ENCODE data around the gene CNIH1.

CNIH1 gene

DNA sequence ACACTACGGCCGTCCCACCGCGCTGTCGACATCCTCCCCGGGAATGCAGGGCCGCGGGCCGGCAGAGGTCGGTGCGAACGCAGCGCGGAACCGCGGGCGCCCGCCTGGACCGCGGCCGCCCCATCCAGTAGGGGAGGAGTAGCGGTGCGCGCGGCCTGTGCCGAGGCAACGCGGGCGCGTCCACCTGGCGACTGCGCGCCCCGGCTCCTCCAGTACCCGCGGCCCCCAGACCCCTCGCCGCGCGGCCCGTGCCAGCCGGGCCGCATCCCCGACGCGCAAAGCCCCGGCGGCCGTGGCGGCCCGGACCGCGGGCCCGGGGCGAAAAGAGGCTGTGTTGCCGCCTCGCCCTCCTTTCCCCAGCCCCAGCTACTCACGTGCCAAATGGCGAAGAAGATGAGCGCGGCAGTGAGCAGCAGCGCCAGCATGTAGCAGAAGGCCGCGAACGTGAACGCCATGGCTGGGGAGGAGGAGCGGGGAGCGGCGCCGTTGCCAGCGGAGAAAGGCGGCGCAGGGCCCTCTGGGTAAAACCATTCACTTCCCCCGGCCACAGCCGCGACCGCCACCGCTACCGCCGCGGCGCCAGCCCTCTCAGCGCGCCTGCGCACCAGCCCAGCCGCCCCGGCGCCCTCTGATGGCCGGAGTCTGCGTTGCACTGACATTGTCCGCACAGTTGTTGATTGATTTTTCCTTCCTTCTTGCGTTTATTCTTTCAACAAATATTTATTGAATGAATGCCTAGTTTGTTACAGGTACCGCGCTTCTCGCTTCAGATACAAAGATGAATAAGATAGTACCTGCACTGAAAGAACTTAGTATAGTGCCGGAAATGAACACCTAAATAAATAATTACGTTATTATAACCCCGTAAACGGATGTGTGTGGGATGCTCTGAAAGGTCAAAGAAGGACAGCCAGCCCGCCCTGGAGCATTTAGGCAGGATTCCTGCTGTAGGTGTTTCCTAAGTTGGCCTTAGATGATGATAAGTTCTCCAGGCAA is at the start of gene CNIH1:
Gene CNIH1, minus strand, starts transcription at position 502 of the 996 bp plus-strand sequence. Its CDS starts 47 bp downstream, at position 455.
- DNase-seq = peak; percentile 77

DNA sequence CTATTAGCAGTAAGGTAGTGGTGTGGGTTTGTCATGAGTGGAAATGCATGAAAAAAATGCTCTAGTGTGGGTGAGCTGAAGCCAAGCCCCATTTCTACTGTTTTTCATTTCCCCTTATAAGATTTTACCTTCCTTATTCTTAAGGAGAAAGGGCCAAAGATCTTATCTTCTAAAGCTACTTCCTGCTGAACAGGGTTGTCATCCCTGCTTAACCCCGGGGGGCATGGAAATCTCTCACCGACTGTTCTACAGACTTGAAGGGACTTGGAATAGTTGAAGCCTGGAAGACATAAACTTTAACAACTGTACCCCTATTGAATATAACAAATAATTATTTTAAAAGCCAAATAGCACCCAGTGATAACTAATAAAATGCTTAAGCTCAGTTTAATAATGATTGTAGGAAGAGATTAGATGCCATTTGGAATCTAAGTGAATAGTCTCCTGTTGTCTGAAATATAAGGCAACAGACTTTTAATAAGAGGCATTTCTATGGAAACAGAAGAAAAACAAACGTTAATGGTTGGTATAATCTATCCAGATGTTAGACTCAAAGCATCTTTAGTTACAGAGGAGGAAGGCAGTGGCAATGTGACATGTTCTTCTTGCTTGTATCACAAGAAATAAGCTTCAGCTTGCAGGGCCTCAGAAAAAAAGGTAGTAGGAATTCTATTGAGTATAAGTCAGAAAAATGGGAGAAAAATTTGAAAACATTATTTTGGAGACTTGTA is 49.4 kb upstream of the CNIH1 start:
- no peak for DNase-seq

DNA sequence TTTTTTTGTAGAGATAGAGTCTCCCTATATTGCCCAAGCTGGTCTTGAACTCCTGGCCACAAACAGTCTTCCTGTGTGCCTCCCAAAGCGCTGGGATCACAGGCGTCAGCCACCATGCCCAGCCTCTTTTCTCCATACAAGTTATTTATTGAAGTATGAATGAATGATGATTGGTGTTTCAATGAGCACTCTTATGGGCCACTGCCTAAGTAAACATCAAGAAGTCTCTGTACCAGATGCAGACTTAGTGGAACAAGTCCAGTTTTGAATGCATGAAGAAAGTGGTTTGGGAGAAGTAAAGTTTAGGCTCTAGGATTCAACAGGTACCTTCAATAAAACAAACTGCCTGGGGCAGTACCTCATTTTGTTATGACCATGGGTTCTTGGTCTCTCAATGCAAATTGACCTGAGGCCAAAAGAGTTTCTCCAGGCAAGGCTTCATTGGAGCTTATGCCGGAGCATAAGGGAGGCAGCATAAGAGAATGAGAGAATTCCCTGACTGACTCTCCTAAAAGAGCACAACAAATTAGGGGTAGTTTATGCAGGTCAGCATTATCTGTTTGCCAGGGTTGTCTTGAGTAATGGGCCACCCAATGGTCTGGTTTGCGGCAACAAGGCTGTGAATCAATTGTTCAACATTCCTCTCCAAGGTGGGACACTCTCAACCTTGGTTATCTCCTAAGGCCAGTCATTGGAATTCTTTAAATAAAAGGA is 48.7 kb upstream of the CNIH1 start:
- DNase-seq = no peak

DNA sequence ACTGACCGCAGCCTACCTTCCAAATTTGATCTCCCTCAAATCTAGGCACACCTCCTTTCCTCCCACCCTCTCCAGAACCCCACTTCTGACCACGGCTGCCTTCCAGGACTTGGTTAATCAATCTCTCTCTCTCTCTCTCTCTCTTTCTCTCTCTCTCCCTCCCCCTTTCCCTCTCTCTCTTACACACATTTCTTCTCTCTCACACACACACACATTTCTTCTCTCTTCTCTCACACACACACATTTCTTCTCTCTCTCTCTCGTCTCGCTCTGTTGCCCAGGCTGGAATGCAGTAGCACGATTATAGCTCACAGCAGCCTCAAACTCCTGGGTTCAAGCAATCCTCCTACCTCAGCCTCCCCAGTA is 48.1 kb upstream of the CNIH1 start:
- no peak for DNase-seq

DNA sequence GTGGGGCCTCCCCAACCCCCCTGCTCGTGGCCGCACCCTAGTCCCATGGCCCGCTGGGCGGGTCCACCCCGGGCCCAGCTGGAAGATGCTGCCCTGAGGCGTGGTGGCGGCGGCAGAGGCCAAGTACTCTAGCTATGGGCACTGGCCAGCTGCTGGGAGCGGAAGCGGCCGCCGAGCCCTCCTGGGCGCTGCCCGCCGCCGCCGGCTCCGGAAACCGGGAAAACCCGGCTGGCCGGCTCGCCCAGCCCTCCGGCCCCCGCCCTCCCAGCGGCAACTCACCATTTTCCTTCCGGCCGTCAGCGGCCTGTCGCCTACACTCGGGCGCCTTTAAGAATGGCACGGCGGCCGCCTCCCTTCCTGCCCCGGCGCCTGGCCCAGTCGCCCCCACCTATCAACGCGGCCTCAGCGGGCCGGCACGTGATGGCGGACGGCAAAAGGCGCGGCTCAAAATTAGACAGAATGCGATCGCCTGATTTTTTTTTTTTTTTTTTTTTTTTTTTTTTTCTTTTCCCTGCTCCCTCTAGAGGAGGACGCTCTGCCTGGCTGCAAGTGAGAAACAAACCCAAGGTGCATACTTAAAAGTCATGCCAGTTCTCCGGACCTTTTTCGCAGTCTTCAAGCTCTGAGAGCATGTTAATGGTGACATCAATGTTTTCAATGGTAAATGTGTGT is 47.6 kb upstream of the CNIH1 start, which contains the start of gene GMFB:
Gene GMFB, minus strand, starts transcription at position 335 of the 672 bp plus-strand sequence. Its CDS starts 53 bp downstream, at position 282.
- peak; percentile 69 for DNase-seq

DNA sequence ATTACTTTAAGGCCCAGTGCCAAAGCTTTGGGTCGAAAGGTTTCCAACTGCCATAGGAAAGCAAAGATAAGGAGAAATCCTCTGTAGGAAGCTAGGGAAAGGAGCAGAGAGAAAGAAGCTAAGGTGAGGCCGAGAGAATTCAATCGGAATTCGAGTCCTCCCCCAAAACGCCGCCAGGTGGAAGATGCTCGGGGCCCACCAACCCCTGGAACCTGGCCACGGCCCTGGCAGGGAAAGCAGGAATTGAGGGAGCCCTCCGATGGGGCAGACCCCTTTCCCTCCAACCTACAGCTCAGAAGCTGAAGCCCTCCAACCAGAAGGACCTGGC is 47.1 kb upstream of the CNIH1 start:
- DNase-seq = no peak

DNA sequence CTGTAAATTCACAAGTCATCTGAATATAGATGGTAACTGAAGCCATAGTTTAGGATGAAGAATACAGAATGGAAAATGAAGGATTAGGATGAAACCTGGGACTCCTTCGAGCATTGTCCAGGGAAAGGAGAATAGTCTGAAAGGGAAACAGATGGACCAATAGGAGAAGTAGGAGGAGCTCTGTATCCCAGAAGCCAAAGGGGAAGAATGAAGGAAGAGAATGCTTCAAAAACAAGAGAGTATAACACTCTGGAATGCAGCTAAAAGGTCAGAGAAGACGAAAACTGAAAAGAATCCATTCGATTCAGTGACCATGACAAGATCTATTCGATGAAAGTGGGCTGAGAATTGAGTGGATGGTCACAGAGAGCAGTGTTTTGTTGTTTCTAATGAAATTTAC is 46.6 kb upstream of the CNIH1 start:
- DNase-seq = no peak

DNA sequence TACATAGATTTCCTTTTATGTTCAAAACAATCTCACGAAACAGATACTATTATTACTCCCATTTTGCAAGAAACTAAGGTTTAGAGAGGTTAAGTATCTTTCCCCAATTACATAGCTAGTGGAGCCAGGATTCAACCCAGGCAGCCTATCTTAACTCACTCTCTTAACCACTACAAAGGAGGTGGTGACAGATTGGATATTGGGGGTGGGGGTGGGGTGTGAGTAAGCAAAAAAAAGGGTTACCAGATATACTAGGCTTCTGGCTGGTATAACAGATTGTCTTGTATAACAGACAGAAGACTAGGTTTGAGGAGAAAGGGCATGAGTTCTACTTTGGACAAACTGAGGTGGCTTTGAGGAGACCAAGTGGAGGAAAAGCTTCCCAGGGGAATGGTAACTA is 45.5 kb upstream of the CNIH1 start:
- DNase-seq = no peak

DNA sequence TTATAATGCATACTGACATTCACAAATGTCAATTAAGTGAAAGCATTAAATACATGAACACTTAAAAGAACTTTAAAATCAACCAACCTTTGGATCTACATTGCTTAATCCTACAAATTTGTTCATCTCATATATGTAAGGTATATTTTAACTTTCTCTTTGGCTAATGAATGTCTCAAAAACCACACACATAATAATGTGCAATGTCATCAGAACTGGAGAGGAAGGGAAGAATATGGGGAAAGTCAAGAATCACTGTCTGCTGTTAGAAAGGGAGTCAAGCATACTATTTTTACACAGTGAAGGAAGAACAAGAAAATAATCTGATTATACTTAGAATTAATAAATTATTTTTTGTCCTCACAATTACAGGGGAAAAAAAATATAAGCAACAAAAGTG is 42.7 kb upstream of the CNIH1 start:
- no peak for DNase-seq

DNA sequence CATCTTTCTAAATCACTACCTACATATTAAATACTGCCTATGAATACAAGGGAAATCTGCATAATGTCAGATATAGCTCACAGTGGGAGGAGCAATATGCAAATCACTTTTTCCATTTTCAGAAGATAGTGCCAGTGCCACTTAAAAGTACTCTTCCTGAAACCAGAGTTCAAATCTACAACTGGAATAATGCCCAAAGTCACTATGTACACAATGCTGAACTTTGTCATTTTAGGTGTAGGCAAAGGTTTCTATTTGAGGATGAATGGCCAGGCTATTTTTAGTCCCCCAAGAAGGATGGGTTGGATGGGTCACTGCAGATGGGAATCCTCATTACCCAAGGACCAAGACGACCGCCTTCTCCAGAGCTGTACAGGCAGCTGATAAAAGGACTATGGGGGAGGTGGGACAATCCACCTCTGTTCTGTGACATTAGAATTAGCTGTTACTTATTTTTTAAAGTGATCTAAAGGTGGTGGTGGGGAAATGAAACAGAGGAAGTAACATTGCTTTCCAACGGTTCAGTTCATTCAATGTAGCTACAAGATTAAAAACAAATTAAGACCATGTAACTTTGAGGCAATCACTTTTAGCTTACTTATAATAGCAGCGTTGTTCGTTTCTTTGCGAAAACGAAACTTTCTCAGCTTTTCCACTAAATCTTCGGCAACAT is 42.0 kb upstream of the CNIH1 start:
- no peak for DNase-seq

DNA sequence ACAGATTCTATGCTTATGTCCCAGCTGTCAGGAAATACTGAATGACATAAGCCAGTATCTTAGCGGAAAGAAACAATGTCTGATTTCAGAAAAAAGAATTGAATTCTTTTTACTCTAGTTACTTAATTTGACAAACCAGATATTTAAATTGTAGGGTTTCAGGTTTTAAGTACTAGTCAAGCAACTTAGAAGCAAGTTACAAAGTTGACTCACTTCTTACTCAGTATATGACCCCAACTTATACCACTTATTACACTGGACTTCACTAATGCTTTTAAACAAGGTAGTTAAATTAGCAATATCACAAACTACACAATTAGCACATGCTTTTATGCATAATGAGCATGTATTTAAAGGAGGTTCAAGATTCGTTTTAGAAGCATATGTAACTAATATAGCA is 40.5 kb upstream of the CNIH1 start:
- DNase-seq = no peak

DNA sequence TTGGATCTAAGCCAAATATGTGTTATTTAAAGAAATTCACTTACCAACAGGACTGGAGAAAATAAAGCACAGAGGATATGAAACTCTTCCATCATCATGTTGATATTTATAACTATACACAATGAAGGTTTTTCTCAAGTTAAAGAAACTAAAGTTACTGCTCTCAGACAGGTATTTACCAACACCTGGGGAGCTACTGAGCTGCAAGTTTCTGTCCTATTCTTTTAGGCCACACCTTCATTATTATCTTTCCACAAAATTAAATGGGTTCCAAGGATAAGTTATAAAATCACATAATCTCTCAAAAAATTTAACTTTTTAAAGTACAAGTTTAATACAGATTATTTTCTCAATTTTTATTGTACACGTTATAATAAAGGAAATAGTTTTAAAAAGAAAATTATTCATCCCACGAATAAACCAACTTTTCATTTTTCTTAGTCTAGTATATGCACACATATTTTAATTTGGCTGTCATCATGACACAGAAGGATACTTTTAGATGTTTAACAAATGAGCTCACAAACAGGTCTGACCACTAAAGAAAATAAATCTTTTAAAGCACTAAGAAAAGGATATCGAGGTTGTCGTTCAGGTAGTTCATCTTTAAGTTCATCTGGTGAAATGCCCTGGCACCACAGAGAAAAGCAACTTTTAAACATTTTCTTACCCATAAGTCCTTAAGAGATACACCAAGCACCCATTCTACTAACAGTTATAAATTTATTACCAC is 39.8 kb upstream of the CNIH1 start:
- DNase-seq = no peak

DNA sequence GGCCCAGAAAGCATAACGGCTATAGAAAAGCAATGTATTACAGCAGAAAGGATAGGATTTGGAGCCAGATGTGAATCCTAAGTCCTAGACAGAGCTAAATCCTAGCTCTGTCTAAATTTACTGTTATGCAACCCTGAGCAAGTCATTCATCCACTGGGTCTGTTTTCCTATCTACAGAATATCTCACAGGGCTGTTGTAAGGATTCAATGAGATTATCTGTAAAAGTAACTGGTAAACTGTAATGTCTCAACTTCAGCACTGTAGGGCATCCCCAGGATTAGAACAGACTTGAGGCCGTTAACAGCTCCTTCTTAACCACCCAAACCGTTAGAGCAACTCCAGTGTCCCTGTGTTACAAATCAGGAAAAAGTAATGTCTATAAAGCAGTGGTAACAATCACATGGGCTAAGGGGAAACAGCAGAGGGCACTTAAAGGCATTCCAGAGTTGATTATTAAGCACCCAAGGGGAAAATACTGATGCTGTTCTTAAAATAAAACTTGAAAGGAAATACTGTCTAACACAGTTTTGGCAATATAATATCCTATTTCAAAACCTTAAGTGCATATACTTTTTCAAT is 37.6 kb upstream of the CNIH1 start:
- DNase-seq = no peak

DNA sequence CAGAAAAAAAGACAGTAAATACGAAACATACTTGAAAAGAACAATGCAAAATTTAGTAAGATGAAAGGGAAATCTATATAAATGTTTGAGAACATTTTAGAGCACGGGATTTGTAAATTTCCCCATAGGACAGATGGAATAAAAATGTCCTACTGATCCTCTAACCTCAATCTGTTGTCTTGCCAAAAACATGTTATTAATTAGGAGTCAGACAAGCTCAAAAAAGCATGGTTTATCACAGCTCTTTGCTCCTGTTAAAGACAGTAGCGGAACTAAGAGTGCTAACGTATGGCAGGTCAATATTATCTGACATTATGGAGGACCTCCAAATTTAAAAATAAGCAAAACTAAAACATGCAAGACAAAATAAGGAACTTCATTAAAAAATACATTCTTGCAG is 34.7 kb upstream of the CNIH1 start:
- DNase-seq = no peak

DNA sequence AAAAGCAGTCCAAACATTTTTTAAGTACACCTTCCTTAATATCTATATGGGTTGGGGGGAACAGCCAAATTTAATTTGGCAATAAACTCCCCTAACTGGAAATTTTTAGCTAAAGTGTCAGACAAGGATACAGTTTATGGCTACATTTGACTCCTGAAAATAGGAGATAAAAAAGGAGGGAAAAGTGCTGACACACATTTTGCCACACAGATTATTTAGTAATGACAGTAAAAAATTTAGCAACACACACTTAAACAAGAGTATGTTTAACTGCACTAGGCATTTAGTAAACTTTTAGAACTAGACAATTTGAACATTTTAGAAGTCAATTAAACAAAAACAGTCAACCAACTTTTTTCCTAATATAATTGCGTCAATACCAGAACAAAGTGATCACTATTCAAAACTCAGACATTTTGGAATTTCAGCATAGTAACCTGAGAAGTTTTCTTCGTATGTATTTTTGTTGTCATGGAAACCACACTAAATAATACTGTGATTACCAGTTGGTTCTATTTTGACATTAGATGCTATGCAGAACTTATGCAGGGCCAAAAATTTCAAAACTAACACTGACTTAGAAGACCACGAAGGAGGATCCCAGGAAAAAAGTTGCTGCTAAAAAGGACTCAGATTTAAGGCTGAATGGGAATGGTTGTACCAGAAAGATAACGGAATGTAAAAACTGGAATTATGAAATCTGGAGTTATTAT is 34.2 kb upstream of the CNIH1 start:
- DNase-seq = no peak

DNA sequence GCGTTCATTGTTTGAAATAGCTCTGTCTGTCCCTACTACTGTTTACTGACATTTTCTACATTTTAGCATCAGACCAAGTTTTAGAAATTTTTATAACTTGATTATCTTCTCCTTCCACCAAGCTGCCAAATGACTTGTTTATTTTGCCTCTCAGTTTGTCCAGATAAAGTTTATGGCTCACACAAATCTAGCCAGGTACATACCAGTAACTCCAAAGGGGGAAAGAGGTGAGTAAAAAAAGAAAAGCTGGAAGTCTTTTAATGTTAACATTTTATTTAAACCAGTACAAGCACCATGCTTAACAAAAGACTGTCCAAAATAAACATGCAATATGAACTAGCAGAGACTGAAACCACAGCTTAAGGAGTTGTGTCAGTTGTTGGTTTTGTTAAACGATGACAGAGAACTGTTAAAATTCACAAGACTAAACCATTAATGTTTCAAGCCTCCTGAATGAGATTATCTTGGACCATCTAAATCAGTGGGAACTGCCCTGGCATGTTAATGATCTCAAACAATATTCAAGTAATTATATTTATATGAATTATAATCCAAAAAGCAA is 33.1 kb upstream of the CNIH1 start:
- DNase-seq = no peak

DNA sequence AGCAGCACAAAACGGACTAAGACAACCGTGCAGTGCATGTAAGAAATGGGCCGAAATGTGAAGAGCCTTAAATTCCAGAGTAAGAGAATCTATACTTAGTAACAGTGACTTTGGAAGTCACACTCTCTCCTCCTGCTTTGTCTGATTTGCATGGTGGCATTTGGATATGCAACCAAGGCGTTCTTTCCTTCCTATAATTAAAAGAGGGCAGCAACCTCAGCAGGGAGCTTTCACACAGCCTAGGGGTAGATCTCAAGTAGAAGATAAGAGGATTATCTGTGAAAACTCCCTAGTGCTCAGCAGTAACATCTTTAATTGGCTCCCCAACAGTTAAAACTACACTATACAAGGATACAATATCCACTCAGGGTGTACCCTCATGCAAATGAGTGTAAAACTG is 31.1 kb upstream of the CNIH1 start:
- no peak for DNase-seq

DNA sequence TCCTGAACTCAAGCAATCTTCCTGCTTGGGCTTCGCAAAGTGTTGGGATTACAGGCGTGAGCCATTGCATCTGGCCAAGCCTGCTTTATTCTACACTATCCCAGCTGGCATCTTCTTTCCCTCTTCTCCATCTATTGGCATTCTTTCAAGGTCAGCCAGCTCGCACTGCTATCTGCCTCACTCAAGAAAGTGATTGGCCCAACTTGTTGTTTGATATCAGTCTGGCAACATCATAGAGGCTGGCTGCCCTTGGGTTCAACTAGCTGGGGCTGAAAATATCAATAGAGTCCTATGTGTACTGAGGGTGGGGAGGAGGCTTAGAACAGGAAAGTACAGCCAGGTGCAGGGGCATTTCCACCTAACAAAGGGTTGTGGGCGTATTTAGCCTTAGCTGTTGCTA is 30.5 kb upstream of the CNIH1 start:
- DNase-seq = no peak

DNA sequence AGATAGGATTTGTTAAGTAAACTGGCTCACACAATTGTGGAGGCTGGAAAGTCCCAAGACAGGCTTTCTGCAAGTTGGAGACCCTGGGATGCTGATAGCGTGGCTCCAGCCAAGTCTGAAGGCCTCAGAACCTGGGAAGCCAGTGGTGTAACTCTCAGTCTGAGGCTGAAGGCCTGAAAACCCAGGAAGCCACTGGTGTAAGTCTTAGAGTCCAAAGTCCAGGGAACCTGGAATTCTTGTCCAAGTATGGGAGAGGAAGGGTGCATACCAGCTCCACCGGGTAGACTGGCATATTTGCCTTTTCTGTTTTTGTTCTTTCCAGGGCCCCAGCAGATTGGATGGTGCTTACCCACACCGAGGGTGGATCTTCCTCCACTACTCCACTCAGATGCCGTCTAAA is 29.5 kb upstream of the CNIH1 start:
- DNase-seq = no peak

DNA sequence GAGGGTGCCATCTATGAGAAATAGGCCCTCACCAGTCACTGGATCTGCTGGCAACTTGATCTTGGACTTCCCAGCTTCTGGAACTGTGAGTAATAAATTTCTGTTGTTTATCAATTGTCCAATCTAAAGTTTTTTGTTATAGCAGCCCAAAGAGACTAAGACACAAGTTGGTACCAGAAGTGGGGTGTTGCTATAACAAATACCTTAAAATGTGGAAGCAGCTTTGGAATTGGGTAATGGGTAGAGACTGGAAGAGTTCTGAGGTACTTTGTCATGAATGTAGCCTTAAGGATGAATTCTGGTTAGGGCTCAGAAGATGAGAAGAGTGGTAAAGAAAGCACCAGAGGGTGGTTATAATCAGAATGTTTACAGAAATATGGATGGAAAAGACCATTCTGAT is 26.1 kb upstream of the CNIH1 start:
- DNase-seq = no peak
